NCI-H2081 (cell line): ENCODE data around the gene PNMT.

Experiments used
- DNase-seq, 2 experiments: peaks; one replicate each; lab custom pipeline; 2025; lab: John Stamatoyannopoulos, UW

Gene PNMT, protein sequence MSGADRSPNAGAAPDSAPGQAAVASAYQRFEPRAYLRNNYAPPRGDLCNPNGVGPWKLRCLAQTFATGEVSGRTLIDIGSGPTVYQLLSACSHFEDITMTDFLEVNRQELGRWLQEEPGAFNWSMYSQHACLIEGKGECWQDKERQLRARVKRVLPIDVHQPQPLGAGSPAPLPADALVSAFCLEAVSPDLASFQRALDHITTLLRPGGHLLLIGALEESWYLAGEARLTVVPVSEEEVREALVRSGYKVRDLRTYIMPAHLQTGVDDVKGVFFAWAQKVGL

DNA sequence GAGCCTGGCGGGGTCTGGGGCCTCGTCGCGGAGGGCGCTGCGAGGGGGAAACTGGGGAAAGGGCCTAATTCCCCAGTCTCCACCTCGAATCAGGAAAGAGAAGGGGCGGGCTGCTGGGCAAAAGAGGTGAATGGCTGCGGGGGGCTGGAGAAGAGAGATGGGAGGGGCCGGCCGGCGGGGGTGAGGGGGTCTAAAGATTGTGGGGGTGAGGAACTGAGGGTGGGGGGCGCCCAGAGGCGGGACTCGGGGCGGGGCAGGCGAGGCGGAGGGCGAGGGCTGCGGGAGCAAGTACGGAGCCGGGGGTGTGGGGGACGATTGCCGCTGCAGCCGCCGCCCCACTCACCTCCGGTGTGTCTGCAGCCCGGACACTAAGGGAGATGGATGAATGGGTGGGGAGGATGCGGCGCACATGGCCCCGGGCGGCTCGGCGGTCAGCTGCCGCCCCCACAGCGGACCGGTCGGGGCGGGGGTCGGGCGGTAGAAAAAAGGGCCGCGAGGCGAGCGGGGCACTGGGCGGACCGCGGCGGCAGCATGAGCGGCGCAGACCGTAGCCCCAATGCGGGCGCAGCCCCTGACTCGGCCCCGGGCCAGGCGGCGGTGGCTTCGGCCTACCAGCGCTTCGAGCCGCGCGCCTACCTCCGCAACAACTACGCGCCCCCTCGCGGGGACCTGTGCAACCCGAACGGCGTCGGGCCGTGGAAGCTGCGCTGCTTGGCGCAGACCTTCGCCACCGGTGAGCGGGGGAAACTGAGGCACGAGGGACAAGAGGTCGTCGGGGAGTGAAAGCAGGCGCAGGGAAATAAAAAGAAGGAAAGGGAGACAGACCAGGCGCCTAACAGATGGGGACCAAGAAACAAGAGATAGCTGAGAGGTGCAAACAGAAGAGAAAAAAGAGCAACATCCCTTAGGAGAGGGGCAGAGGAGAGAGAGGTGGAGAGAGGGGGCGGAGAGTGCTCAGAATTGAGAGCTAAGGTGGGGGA is at the start of gene PNMT:
PNMT (plus strand) TSS at position 509 of the 980 bp plus-strand sequence; CDS start at position 532, 23 bp downstream.
- DNase-seq, result peak; percentile 9 to 34

DNA sequence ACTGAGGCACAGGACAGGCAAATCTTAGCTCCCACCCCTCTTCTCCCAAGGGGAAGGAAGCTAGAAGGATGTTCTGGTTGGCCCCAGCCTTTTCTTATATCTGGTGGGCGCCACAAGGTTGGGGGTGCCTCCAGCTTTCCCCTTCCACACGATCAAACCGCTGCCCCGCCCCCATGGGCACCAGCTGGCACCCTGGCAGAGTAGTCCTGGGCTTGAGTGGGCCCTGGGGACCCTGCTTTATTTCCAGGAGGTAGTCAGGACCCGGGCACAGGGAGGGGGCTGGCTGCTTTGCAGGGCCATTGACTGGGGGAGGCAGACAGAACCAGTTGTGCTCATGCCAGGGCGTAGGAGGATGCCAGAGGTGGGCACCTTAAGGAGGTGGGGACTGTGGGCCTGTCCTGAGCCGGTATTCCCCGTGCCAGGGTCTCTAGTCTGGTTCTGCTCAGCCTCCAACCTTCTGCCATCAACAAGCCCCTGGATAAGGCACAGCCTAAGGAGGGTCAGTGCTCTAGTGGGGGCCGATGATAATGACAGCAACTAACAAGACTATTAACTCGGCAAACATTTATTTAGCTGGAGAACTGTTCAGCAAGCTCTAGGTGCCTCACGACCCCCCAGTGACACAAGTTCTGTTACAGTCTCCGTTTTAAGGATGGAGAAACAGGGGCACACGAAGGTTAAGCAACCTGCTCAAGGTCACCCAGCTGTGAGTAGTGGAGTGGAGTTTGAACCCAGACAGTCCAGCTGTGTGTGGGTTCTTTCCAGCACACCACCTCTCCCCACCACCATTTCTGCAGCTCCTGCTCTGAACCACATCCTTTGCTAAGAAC is 49.1 kb upstream of the PNMT start:
- peak in 1 of 2 experiments; percentile 25 for DNase-seq

DNA sequence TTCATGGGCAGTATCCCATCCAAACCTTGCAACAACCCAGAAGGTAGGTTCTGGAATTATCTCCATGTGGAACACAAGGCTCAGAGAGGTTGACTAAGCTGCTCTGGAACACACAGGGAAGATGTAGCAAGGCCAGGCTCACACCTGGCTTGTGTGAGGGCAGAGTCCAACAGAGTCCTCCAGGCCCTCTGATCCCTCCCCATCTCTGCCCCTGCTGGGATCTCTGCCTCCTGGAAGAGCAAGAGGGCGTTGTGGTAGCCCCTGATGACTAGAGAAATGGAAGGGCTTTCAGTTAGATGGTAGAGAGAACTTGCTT is 48.5 kb upstream of the PNMT start:
- no peak for DNase-seq

DNA sequence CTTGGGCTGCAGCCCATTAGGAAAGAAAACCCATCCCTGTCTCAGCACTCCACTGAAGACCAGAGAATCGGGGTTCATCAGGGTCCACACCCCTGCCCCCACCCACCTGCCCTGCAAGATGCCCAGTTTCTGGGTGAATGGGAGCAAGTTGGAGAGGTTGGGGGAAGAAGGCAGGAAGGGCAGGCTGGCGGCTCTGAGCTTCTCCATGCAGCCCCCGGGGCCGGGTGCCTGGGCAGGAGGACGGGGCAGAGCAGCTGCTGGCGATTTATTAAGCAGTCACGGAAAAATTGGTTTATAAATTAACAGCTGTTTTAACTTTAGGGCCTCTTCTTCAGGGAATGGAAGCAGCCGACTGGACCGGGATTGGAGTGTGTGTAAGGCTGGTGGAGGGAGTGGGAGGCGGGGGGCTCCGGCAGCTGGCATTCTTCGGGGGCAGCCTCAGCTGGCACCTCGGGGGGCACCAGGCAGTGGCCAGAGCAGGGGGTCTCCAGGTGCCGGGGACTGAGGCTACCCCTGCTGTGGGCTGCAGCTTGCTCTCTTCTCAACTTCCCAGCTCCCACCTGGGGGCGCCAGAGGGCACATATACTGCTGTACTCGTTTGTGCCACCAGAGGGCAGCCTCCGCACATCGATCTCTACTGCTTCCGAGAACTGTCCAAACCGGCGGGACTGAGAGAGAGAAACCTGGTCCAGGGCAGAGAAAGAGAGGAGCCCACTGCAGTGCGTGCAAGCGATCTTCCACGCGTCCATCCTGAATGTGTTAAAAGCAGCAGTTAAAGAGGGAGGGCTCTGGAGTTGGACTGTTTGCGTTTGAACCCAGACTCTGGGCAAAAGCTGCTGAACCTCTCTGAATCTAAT is 46.5 kb upstream of the PNMT start:
- DNase-seq, result peak; percentile 84 to 88

DNA sequence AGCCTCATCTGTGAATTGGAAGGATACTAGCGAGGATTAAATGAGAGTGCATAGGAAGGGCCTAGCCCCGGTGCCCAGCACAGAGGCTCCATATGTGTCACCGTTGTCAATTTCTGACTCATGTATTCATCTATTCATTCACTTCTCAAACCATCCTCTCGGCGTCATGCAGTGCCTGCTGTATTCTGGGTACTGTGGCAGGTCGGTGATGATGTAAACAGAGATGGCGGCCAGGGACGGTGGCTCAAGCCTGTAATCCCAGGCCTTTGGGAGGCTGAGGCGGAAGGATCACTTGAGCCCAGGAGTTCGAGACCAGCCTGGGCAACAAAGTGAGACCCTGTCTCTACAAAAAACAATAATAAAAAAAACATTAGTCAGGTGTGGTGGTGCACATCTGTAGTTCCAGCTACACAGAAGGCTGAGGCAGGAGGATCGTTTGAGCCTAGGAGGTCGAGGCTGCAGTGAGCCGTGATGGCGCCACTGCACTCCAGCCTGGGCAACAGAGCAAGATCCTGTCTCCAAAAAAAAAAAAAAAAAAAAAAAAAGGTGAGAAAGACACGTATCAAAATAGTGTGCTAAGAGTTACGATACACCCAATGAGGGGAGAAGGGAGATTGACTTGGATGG is 45.8 kb upstream of the PNMT start:
- peak in 1 of 2 experiments; percentile 41 for DNase-seq

DNA sequence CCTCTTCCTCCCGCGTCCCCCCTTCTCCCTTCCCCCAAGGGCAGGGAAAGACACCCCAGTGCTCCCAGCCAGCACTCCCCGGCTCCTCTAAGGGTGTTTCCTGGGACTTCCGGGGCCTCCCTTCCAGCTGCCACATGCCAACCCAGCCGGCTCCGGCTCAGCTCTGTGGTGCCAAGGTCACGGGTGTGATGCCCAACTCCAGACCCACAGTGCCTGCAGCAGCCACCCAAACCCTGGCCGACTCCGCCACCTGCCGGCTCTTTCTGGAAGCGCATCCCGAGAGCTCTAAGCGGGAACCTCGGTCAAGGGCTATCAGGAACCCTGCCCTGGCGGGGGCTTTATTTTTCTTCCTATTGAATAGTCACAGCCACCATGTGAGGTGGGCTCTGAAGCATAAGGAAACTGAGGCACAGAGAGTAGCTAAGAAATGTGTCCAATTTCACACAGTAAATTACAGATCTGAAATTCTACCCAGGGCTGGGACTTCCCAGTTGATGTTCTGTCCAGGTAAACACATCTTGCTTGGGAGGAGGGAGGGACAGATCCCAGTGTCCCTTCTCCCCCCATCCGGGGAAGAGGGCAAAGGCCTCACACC is 44.8 kb upstream of the PNMT start:
- peak; percentile 80 to 85 for DNase-seq

DNA sequence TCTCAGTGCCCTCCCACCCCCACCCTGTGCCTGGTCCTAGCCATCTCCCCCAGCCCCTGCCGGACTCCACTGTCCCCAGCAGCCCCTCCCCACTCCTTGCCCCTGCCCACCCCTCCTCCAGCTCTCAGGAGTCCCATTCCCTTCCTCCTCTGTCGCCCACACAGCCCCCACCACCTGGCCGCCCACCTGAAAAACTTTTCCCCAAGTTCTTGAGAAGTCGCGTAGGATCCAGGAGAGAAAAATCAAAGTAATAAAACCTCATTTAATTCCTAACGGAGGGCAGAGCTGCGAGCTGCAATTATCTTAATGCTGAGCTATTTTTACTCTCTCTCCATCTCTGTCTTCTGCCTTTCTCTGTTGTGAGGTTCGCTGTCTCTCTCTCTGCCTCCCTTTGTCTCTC is 43.9 kb upstream of the PNMT start:
- DNase-seq, result no peak

DNA sequence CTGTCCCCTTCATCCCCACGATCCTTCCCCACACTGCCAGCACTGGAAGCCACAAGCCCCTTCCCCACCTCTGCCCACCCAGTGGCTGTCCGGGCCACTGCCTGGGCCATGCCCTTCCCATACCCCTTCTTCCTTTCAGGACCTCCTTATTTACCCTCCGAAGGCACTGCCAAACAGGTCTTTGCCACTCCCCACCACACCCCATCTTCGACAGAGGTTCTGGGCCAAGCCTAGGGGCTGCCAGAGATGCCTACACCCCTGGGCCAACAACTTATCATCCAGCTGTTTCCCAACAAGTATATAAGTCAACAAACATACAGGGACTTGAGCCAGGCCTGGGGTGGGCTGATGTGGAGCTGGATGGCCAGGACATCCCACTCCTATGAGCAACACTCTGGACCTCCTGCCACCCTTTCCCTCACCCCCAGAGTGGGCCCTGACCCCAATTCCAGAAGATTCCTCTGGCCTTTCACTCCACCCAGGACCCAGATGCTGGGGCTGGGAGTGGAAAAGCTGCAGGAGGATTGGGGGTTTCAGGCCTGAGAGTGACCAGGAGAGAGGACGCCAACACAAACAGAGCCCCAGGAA is 43.0 kb upstream of the PNMT start:
- DNase-seq, result no peak

DNA sequence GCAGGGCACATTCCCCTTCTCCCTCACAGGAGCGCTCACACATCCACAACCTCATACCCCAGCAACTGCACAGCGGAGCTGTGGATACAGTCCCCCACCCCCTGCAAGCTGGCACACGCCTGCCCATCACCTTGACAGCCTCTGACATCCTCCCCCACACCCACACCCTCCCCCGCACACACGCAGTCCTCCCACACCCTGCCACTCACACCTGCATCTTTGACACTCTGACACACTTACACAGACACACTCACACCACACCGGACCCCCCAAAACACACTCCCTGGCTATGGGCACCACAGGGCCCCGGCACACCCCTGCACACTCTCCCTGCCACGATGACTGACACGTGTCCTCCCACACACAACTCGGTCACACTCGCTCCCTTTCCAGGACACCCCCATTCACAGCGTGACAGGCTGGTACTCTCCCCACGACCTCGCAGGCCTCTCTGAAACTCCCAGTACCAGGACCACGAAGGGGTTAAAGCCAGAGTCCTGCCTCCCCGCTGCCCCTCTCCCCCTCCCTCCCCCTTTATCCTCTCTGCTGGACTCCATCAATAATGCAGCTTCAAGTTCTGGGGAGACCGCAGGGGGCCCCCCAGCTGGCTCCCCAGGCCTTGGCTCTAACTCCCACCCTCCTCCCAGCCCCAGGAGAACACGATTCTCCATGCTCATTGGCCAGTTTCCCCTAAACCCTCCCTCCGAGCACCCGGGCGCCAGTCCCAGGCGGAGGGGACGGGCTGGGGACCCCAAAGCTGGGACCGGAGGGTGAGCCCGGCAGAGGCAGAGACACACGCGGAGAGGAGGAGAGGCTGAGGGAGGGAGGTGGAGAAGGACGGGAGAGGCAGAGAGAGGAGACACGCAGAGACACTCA is 41.8 kb upstream of the PNMT start, which contains the start of gene PPP1R1B:
PPP1R1B (plus strand) TSS at position 782 of the 876 bp plus-strand sequence. CDS start 441 bp downstream, outside the sequence.
- peak in 1 of 2 experiments; percentile 65 for DNase-seq

DNA sequence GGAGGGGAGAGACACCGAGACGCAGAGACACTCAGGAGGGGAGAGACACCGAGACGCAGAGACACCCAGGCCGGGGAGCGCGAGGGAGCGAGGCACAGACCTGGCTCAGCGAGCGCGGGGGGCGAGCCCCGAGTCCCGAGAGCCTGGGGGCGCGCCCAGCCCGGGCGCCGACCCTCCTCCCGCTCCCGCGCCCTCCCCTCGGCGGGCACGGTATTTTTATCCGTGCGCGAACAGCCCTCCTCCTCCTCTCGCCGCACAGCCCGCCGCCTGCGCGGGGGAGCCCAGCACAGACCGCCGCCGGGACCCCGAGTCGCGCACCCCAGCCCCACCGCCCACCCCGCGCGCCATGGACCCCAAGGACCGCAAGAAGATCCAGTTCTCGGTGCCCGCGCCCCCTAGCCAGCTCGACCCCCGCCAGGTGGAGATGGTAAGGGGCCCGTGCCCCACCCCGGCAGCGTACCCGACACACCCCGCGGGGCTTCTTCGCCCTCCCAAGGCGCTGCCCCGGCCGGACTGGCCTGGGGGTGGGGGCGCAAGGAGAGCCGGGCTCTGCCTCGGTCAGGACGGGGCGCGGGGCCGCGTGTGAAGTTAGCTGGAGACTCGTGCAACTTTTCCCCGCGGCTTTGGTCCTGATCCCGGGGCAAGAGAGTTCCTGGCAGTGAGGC is 41.1 kb upstream of the PNMT start:
- no peak for DNase-seq

DNA sequence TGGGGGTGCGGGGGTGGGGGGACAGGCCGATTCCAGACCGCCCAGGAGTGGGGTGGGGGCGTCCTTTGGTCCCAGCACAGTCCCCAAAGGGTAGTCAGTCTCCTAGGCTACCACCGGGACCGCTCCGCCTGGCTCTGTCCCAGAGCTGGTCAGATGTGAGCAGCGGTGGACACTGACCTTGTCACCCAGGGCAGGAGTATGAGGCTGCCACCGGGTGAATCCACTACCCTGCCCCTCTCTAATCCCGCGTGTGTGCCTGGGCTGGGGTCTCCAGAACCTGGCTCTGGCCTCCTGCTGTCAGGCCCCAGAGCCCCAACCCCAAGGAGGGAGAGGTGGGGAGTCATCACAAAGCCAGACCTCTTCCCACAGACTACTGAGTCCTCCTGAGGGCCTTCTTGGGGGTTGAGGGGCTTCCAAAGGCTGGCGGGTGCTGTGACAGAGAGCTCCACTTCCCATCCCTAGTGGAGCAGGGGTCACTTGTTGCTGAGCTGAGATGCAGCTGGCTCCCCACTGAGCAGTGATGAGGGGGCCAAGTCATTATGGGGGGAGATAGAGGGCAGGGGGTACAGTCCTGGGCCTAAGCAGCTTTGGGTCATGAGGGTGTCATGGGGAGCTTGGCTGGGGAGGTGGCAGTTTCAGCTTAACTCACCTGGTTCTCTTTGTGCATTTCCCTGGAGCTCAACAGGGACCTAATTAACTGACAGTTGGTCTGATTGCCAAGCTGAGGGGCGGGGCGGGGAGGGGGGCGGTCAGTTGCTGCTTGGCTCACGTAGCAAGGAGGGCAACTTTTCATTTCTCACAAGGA is 40.3 kb upstream of the PNMT start:
- DNase-seq, result peak in 1 of 2 experiments; percentile 63

DNA sequence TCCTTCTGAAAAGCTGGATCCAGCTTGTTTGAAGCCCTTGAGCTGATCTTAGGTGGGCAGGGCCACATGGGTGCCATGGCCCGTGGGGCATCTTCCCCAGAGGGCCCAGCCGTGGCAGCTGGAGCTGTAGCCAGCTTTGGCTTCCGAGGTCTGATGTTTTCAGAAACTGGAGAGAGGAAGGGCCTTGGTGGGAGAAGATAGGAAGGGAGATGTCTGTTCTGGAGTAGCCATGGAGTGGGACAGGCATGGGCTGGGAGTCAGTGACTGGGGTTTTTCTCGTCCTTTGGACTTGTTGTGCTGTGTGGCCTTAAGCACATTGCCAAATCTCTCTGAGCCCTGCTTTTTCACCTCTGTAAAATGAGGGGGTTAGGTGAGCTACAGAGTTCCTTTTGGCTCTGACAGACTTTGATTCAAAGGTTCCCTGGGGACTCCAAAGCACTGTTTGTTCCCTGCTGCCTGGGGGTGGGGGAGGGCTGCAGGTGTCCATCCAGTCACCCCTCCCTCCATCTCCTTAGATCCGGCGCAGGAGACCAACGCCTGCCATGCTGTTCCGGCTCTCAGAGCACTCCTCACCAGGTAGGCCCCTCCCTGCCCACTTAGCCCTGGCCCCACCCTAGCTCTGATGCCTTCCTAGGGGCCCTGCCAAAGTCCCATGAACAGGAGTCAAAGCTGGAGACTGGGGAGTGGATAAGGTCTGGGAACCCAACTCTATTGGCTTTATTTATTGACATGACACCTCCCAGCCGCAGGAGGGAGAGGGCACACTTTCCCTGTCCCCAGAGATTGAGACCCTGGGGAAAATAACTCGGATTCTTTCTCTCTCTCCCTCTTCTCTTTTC is 39.4 kb upstream of the PNMT start:
- peak in 1 of 2 experiments; percentile 54 for DNase-seq

DNA sequence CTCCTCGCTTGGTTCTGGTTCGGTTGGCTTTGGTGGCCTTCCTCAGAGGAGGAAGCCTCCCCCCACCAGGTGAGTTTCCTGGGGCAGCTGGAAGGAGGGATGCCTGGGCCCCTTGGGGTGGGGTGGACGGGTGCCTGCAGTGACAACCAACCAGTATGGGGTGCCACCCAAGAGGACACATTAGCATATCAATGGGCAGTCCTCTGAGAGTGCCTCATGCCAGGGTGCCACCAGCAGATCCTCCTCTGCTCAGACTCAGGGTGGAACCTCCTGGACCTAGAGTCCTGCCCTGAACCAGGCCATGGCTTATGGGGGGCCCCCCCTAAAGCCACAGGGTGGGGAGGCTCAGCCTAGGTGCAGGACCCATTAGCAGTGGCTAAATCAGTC is 38.8 kb upstream of the PNMT start:
- DNase-seq, result no peak

DNA sequence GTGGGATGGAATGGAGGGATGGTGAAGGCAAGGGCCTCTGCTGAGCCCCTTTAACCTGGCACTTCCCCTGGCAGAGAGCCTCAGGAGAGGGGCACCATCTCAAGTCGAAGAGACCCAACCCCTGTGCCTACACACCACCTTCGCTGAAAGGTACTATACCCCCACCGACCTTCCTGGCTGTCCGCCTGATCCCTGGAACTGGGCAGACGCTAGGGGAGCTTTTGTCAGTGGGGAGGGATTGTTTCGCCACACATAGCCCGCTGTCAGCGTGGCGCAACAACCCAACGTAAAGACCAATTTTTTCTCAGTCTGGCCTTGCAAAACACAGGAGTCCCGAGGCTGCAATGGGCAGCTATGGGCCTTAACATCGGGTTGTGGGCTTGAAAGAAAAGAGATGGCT is 38.4 kb upstream of the PNMT start:
- DNase-seq, result no peak

DNA sequence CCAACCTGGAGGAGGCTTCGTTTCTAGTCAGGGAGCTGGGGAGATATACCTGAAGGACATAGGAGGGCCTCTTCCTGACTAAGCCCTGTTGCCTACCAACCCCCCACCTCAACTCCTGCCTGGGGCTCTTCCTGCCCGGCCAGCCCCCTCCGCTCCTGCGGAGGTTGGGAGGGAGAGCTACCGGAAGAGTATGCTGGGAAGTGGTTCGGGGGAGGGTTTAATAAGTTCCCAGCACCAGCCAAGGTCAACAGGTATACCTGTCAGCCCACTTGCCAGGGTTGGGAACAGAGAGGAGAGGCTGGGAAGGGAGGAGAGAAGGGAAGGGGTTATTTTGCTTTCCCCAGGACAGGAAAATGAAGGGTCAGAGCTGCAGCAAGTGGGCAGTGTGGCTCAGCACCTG is 36.9 kb upstream of the PNMT start:
- peak; percentile 41 to 78 for DNase-seq

DNA sequence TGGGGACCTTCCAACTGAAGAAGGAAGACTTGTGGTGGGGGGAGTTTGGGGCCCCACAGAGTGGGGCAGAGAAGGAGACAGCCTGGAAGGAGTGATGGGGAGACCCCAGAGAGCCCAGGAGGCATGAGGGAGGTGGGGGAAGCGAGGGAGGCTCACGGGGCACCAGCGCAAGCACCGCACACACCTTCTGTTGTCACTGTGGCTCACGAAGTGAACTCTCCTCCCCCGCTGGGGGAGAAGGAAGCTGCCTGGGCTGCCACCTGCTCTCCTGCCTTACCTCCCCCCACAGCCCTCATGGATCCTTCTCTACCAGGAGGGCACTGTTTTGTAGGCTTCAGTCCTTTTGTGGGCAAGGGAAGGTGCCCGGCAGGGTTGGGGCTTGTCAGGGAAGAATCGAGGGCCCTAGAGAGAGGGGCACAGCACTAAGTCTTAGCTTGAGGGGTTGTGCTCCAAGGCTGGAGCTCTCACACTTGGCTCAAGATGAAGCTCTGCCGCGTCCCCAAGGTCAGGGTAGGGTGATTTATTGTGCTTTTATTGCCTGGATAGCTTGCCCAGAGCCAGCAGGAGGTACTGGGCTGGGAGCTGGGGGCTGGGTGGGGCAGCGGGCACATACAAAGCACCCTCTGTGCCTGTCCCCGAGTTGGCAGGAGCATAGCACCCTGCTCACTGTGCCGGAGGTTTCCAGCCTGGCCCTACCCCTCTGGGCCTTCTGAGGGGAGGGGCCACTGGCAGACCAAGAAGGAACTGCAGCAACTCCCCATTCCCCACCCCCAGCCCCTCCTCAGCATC is 35.9 kb upstream of the PNMT start:
- peak in 1 of 2 experiments; percentile 67 for DNase-seq
